Endothelial cell of umbilical vein (primary cell): Measurements from ENCODE around the gene LPAR1.

Source experiments
- CTCF ChIP-seq, 2 donors: IDR thresholded peaks; 1 replicate in 1 of 2; 2 replicates in 1 of 2; pipeline ENCODE4 v1.5.1; 2011; ENCODE audit warnings: low read length in 2 of 2, mild to moderate bottlenecking in 2 of 2, moderate library complexity in 2 of 2, control low read depth in 1 of 2, inconsistent platforms in 1 of 2, low read depth in 1 of 2; ENCODE audit not compliant: insufficient read depth in 1 of 2; ENCODE audit errors: extremely low read depth in 1 of 2
- EZH2 ChIP-seq: IDR thresholded peaks from 2 replicates; pipeline ENCODE4 v1.6.1; 2012; ENCODE audit warnings: borderline replicate concordance, low read depth, mild to moderate bottlenecking, moderate library complexity, low read length, inconsistent platforms; ENCODE audit not compliant: severe bottlenecking
- FOS ChIP-seq: IDR thresholded peaks from 2 replicates; pipeline ENCODE4 v1.6.1; 2011; ENCODE audit warnings: mild to moderate bottlenecking, low read length, moderate library complexity, borderline replicate concordance; ENCODE audit not compliant: insufficient read depth
- JUN ChIP-seq: IDR thresholded peaks from 2 replicates; pipeline ENCODE4 v1.6.1; 2011; ENCODE audit warnings: borderline replicate concordance, low read depth; ENCODE audit not compliant: insufficient read length, insufficient read depth
- MAX ChIP-seq: IDR thresholded peaks from 2 replicates; pipeline ENCODE4 v1.6.1; 2011; ENCODE audit not compliant: insufficient read depth, insufficient read length
- MYC ChIP-seq: IDR thresholded peaks from one replicate; pipeline ENCODE4 v1.6.1; 2011; ENCODE audit warnings: mild to moderate bottlenecking, low read depth, low read length
- POLR2A ChIP-seq: IDR thresholded peaks from 2 replicates; pipeline ENCODE4 v1.6.1; 2012; ENCODE audit warnings: low read depth, mild to moderate bottlenecking, control low read depth, low read length
- POLR2AphosphoS5 ChIP-seq: IDR thresholded peaks from 2 replicates; pipeline ENCODE4 v1.6.1; 2012; ENCODE audit warnings: low read depth, mild to moderate bottlenecking, control low read depth, low read length, moderate library complexity; ENCODE audit not compliant: insufficient read depth

- TF ChIP-seq CTCF (IDR thresholded peaks at IDR 0.05; ENCODE audit: extremely low read depth in 1 of 2, insufficient read depth in 1 of 2, low read depth in 1 of 2, low read length in 2 of 2) (no peak), MAX (no peak), POLR2AphosphoS5 (no peak), EZH2 (no peak), POLR2A (no peak), MYC (no peak), FOS (no peak), JUN (no peak)
Observed at GRCh38 chr9:110942522-110942921, 95.7 kb downstream of the LPAR1 start.
